ENCODE measurements around the gene GPR143. TPM values are rescaled to one million over a fixed set of nuclear protein-coding genes. Genes with fewer than 3 reads are reported as not detected.

Gene GPR143
- total RNA-seq, 3 donors from 2014 or later = 0.39 to 0.93 (median 0.41) TPM

DNA sequence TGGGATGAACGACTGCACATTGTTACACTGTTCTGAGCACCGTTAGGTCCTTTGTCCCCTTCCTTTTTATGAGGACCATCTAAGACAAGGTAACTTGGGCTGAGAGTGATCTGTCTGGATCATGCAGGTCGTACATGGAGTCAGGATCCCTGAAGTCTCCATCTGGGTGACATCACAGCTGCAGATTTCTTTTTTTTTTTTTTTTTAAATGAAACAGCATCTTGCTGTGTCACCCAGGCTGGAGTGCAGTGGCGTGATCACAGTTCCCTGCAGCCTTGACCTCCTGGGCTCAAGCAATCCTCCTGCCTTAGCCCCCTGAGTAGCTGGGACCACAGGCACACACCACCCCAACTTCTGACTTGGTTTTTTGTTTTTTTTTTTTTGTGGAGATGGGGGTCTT is 37.1 kb upstream of the GPR143 start:
- Histone ChIP-seq H3K4me1 (ENCODE audit: low read depth) (no peaks in the 10 kb centered on the region), H3K9me3 (no peaks in the 10 kb centered on the region), H3K36me3 (ENCODE audit: low read depth) (no peaks in the 10 kb centered on the region), H3K4me3 (no peak overlapping the region)
- DNase-seq = no peak
- ATAC-seq = no peak
- intact Hi-C loops (cut with DNase I, micrococcal nuclease) = no loop called here
- TF ChIP-seq CTCF (IDR thresholded peaks at IDR 0.05) = no peak

DNA sequence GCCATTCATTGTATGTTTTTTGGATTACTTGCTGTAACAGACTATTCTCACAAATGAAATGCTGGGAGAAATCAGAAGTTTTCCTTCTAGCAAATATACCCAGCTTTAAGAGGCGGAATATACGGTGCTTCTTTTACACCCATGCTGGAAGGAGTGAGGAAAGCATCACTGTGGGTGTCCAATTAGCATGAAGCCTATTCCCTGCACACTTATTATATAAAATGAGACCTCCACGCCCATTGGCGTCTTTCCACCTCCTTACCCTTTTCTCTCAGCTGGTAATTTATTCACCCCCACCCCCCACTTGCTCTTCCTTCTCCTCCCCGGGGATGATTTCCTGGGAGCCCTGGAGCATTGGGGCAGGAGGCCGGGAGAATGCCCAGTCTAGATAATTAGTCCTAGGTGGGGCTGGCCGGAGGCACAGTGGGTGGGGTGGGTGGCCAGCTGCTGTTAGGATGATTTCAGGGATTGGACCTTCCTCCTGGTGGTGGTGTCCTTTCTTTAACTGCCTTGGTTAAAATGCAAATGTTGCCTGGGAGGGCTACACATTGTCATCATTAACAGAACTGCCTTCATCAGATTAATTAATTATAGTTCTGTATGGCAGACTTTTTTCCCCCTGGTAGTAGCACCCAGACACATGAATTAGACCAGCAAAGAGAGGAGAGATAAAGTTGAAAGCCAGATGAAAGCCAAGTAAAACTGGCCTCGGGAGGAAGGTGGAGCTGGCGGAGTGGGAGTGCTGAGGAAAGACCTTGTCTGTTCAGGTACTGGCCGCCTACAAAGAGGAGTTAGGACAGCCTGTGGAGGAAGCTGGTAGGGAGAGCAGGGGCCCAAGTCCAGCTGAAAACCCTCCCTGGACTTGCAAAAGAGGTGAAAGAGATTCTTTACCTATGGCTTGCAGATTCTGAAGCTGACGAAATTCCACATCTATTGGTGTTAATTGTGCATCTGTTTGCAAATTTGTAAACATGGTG is 32.0 kb upstream of the GPR143 start:
- Histone ChIP-seq H3K4me3 (no peak overlapping the region), H3K4me1 (ENCODE audit: low read depth) (no peaks in the 10 kb centered on the region), H3K9me3 (no peaks in the 10 kb centered on the region), H3K36me3 (ENCODE audit: low read depth) (no peaks in the 10 kb centered on the region)
- no peak for DNase-seq
- TF ChIP-seq CTCF (IDR thresholded peaks at IDR 0.05) = no peak
- no peak for ATAC-seq
- intact Hi-C loops (cut with DNase I, micrococcal nuclease) = no loop called here

- Histone ChIP-seq H3K4me3 (no peak overlapping the region), H3K4me1 (ENCODE audit: low read depth) (no peaks in the 10 kb centered on the region), H3K9me3 (no peaks in the 10 kb centered on the region), H3K36me3 (ENCODE audit: low read depth) (no peaks in the 10 kb centered on the region)
- intact Hi-C loops (cut with DNase I, micrococcal nuclease) = no loop called here
- no peak for TF ChIP-seq CTCF (IDR thresholded peaks at IDR 0.05)
- peak; percentile 60 for ATAC-seq
- DNase-seq = peak in 2 of 3 donors; percentile 39 to 62
Observed at GRCh38 chrX:9794495-9794894, 28.8 kb upstream of the GPR143 start.

GRCh38 chrX:9790866-9791265 is 25.2 kb upstream of the GPR143 start:
- no peaks in the 10 kb centered on the region for H3K4me1 ChIP-seq (ENCODE audit: low read depth)
- DNase-seq (no peak), ATAC-seq (no peak)
- TF ChIP-seq CTCF (IDR thresholded peaks at IDR 0.05) = no peak
- intact Hi-C loops (cut with DNase I, micrococcal nuclease) = no loop called here
- H3K36me3 ChIP-seq (ENCODE audit: low read depth) = no peaks in the 10 kb centered on the region
- H3K9me3 ChIP-seq = no peaks in the 10 kb centered on the region
- H3K4me3 ChIP-seq = no peak overlapping the region

DNA sequence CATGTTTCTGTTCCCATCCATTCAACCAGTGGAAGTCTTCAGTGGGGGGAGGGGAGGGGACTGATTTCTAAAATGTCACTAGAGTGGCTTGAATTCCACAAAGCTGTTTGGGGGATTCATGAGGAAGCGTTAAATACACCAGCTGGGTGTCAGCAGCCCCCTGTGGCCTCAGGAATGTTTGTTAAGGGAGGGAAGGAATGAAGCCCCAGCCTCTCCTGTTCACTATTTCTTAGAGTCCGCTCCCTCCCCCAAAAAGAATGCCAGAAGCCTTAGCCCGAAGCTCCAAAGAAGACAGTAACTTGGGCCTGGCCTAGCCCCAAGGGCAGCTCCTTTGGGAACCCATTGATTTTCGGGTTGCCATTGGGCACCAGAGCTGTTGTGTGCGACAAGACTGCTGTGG is 23.9 kb upstream of the GPR143 start:
- DNase-seq (no peak), ATAC-seq (no peak)
- Histone ChIP-seq H3K4me1 (ENCODE audit: low read depth) (no peaks in the 10 kb centered on the region), H3K4me3 (no peak overlapping the region), H3K9me3 (no peaks in the 10 kb centered on the region), H3K36me3 (ENCODE audit: low read depth) (no peaks in the 10 kb centered on the region)
- intact Hi-C loops (cut with DNase I, micrococcal nuclease) = no loop called here
- TF ChIP-seq CTCF (IDR thresholded peaks at IDR 0.05) = no peak

Measured in mucosa of descending colon (tissue), 3 donors.